Astrocyte of the cerebellum (primary cell): Measurements from ENCODE around the gene GUK1.

Source experiments
- DNase-seq: peaks from one replicate; pipeline ENCODE4 v3.0.0-alpha.2; 2011; ENCODE audit warnings: low read depth
- H3K4me3 ChIP-seq: 2 replicates; pipeline ENCODE4 v1.5.1; 2011; ENCODE audit warnings: mild to moderate bottlenecking, low read depth, low read length, moderate library complexity
- in situ Hi-C: cut with HindIII; loops from 2 replicates; pipeline ENCODE4 v1.10.0; 2017; ENCODE audit warnings: low sequenced_read_pairs
- TF ChIP-seq, protein P1 (sequence below): IDR thresholded peaks from 2 replicates; pipeline ENCODE4 v1.5.1; 2012; ENCODE audit warnings: low read length, low read depth, moderate library complexity, mild to moderate bottlenecking; ENCODE audit errors: missing control alignments

The GUK1 gene

DNA sequence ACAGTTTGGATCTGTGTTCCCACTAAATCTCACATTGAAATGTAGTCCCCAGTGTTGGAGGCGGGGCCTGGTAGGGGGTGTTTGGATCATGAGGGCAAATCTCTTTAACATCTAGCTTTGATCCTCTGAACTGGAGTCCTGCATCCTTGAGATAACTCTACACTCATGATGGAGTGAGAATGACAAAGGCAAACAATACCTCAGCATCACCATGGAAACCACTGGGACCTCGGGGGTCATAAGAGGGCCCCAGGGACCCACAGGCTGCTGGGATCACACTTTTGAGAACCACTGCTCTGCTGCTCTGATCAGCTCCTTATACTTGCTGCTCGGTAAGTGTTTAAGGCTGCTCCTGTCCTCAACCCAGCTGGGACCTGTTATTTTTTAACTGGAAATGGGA lies 54.4 kb downstream of the GUK1 start:
- TF ChIP-seq, protein P1, sequence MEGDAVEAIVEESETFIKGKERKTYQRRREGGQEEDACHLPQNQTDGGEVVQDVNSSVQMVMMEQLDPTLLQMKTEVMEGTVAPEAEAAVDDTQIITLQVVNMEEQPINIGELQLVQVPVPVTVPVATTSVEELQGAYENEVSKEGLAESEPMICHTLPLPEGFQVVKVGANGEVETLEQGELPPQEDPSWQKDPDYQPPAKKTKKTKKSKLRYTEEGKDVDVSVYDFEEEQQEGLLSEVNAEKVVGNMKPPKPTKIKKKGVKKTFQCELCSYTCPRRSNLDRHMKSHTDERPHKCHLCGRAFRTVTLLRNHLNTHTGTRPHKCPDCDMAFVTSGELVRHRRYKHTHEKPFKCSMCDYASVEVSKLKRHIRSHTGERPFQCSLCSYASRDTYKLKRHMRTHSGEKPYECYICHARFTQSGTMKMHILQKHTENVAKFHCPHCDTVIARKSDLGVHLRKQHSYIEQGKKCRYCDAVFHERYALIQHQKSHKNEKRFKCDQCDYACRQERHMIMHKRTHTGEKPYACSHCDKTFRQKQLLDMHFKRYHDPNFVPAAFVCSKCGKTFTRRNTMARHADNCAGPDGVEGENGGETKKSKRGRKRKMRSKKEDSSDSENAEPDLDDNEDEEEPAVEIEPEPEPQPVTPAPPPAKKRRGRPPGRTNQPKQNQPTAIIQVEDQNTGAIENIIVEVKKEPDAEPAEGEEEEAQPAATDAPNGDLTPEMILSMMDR = no peak
- in situ Hi-C loops = no loop called here
- no peak overlapping the region for H3K4me3 ChIP-seq
- DNase-seq = no peak

DNA sequence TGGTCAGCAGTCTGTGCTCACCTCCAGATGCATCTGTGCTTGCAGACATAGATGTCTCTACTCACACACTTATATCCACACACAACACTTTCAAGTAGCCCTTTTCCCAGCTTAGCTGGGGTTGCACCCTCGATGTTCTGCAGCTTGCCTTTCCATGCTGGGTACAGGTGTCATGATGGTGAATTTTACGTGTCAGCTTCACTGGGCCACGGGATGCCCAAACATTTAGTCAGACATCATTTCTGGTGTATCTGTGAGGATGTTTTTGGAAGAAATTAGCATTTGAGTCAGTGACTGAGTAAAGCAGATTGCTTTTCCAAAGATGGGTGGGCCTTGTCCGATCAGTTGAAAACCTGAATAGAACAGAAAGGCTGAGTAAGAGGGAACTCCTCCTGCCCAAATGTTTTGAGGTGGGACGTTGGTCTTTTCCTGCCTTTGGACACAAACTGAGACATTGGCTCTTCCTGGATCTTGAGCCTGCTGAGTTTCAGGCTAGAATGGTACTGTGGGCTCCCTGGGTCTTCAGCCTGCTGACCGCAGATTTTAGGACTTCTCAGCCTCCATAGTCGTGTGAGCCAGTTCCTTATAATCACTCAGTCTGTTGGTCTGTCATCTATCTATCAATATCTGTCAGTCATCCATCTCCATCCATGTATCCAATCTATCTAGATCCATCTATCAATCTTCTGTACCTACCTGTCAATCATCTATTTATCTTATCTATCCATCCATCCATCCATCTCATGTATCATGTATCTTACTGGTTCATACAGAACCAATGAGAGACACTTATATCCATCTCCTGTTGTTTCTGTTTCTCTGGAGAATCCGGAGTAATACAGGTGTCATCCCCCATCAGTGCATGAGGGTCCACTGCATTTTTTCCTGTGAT lies 55.1 kb downstream of the GUK1 start:
- in situ Hi-C loops = no loop called here
- H3K4me3 ChIP-seq = no peak overlapping the region
- no peak for DNase-seq
- TF ChIP-seq, protein P1 = no peak

DNA sequence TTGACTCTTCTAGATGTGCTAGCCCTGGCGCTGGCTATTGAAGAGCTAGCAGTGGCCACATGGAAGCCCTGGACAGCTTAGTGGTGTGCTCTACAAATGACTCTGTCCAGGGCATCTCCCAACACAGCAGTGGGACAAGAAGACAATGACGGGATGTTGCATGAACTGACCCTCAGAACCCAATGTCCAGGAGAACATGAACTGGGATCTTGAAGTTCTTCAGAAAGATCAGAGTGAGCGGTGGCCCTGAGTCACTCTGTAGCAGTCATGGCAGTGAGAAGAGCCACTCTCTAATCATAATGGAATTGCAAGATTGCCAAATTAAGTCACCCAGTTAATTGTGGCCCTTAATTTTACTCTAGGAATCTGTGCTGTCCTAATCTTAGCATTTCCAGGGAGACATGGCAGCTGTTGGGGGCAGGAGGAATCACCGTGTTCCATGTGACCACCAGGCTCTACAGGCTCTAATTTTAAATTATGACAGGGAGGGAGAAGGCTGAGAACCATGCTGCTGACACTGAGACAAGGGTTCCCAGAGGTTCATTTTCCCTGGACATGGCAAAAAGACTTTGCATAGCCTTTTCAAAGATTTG lies 57.6 kb downstream of the GUK1 start:
- no peak overlapping the region for H3K4me3 ChIP-seq
- in situ Hi-C loops = no loop called here
- no peak for DNase-seq
- TF ChIP-seq, protein P1 = no peak
